MCF 10A (cell line): ENCODE measurements around the gene PGRMC2. TPM values are rescaled to one million over a fixed set of nuclear protein-coding genes. Genes with fewer than 3 reads are reported as not detected.

Experiments
- BruUV-seq: library from RNA; stranded (reverse); fragments of 400-500 nt; replicated peaks from 2 replicates; lab custom pipeline; 2021; lab: Mats Ljungman, UMichigan
- CTCF ChIA-PET: fragments of 300-600 bp; sonication (Branson Sonifier 250); formaldehyde crosslinking; extraction: SDS; loops from one replicate; lab custom pipeline; 2021; ENCODE audit warnings: antibody characterized with exemption, inconsistent platforms; lab: Yijun Ruan, JAX
- POLR2A ChIA-PET: fragments of 300-600, 350-650 bp; sonication (Branson Sonifier 250); formaldehyde crosslinking; extraction: SDS; loops from one replicate; lab custom pipeline; 2020; ENCODE audit warnings: antibody characterized with exemption, inconsistent platforms; lab: Yijun Ruan, JAX
- DNase-seq: peaks from one replicate; pipeline ENCODE4 v3.0.0-alpha.2; 2018; ENCODE audit not compliant: unreplicated experiment
- H3K27ac Mint-ChIP-seq: one replicate; pipeline ENCODE4 v1.8.0; 2022; ENCODE audit warnings: mild to moderate bottlenecking, low read depth, mixed read lengths; ENCODE audit not compliant: unreplicated experiment
- H3K27me3 Mint-ChIP-seq: one replicate; pipeline ENCODE4 v1.8.0; 2022; ENCODE audit warnings: mixed read lengths; ENCODE audit not compliant: insufficient read depth, unreplicated experiment
- H3K36me3 Mint-ChIP-seq: one replicate; pipeline ENCODE4 v1.8.0; 2022; ENCODE audit warnings: mild to moderate bottlenecking, moderate library complexity, mixed read lengths; ENCODE audit not compliant: insufficient read depth, unreplicated experiment
- H3K4me1 Mint-ChIP-seq: one replicate; pipeline ENCODE4 v1.8.0; 2022; ENCODE audit warnings: mixed read lengths; ENCODE audit not compliant: insufficient read depth, unreplicated experiment
- H3K4me3 Mint-ChIP-seq: one replicate; pipeline ENCODE4 v1.8.0; 2022; ENCODE audit warnings: mild to moderate bottlenecking, moderate library complexity, mixed read lengths; ENCODE audit not compliant: unreplicated experiment
- H3K9me3 Mint-ChIP-seq: one replicate; pipeline ENCODE4 v1.8.0; 2022; ENCODE audit warnings: mixed read lengths; ENCODE audit not compliant: unreplicated experiment
- CTCF ChIP-seq: fragments of 200-600 bp; IDR thresholded peaks from one replicate; pipeline ENCODE4 v1.8.0; 2022; ENCODE audit warnings: antibody characterized with exemption, mild to moderate bottlenecking; ENCODE audit not compliant: unreplicated experiment
- intact Hi-C: fragments of 100-400 bp; cut with micrococcal nuclease; formaldehyde crosslinking; loops from 2 replicates; pipeline ENCODE4 v1.14.1; 2022
- total RNA-seq: library from RNA; stranded (reverse); gene quantifications from 2 replicates; pipeline ENCODE4 v1.2.3, GENCODE V29; 2022

The PGRMC2 gene
- total RNA-seq, 1 experiment from 2014 or later: 54.3 TPM

- ChIA-PET CTCF (interaction anchor here (0.6 kb wide), 1 partner anchor 26 kb away, joined by 3 read pairs; no protein-coding TSS in a partner anchor), POLR2A (interaction anchor here (2.5 kb wide), 1 partner anchor 35 kb away, joined by 10 read pairs; the partner anchor contains the start of gene PGRMC2)
- DNase-seq: no peak
- H3K27ac Mint-ChIP-seq: no peak overlapping the region
- no peak for TF ChIP-seq CTCF
- H3K27me3 Mint-ChIP-seq: no peaks in the 10 kb centered on the region
- no TSS peak for BruUV-seq
- H3K4me3 Mint-ChIP-seq: no peak overlapping the region
- H3K4me1 Mint-ChIP-seq: peaks cover 6% of the 10 kb centered on the region
- no peaks in the 10 kb centered on the region for H3K9me3 Mint-ChIP-seq
- intact Hi-C loops: no loop called here
- no peaks in the 10 kb centered on the region for H3K36me3 Mint-ChIP-seq
Measured at GRCh38 chr4:128323401-128323800, 35.8 kb upstream of the PGRMC2 start.

- no peaks in the 10 kb centered on the region for H3K27me3 Mint-ChIP-seq
- no peak overlapping the region for H3K27ac Mint-ChIP-seq
- H3K36me3 Mint-ChIP-seq: no peaks in the 10 kb centered on the region
- intact Hi-C loops: no loop called here
- POLR2A ChIA-PET: interaction anchor here (0.6 to 2.5 kb wide), 5 partner anchors 10 to 112 kb away, joined by 3 to 10 read pairs (median 5); partner anchors contain the start of gene PGRMC2
- CTCF ChIA-PET: interaction anchor here (0.6 to 1.0 kb wide), 3 partner anchors 27 to 86 kb away, joined by 3 to 4 read pairs (median 3); no protein-coding TSS in a partner anchor
- peak; percentile 27 for DNase-seq
- no peak overlapping the region for H3K4me3 Mint-ChIP-seq
- peaks cover 6% of the 10 kb centered on the region for H3K4me1 Mint-ChIP-seq
- no TSS peak for BruUV-seq
- TF ChIP-seq CTCF: no peak
- no peaks in the 10 kb centered on the region for H3K9me3 Mint-ChIP-seq
Measured at GRCh38 chr4:128322986-128323385, 35.4 kb upstream of the PGRMC2 start.

- Mint-ChIP-seq H3K27ac (no peak overlapping the region), H3K4me1 (peaks cover 8% of the 10 kb centered on the region), H3K36me3 (no peaks in the 10 kb centered on the region), H3K27me3 (no peaks in the 10 kb centered on the region), H3K4me3 (no peak overlapping the region), H3K9me3 (no peaks in the 10 kb centered on the region)
- intact Hi-C loops: no loop called here
- BruUV-seq: no TSS peak
- ChIA-PET POLR2A (interaction anchor here (0.6 to 2.5 kb wide), 6 partner anchors 10 to 112 kb away, joined by 3 to 10 read pairs (median 4); partner anchors contain the start of gene PGRMC2), CTCF (interaction anchor here (0.6 to 1.3 kb wide), 7 partner anchors 14 to 295 kb away, joined by 3 to 5 read pairs (median 3); no protein-coding TSS in a partner anchor)
- DNase-seq: peak; percentile 18
- no peak for TF ChIP-seq CTCF
Measured at GRCh38 chr4:128322311-128322710, 34.7 kb upstream of the PGRMC2 start.

- no TSS peak for BruUV-seq
- intact Hi-C loops: no loop called here
- H3K36me3 Mint-ChIP-seq: no peaks in the 10 kb centered on the region
- ChIA-PET POLR2A (no interaction called here), CTCF (interaction anchor here (0.6 to 0.8 kb wide), 3 partner anchors 58 to 129 kb away, joined by 3 to 6 read pairs (median 5); no protein-coding TSS in a partner anchor)
- no peaks in the 10 kb centered on the region for H3K9me3 Mint-ChIP-seq
- TF ChIP-seq CTCF: no peak
- H3K4me1 Mint-ChIP-seq: peaks cover 21% of the 10 kb centered on the region
- no peaks in the 10 kb centered on the region for H3K27me3 Mint-ChIP-seq
- DNase-seq: no peak
- no peak overlapping the region for H3K27ac Mint-ChIP-seq
- no peak overlapping the region for H3K4me3 Mint-ChIP-seq
Measured at GRCh38 chr4:128320656-128321055, 33.0 kb upstream of the PGRMC2 start.
